Endothelial cell of umbilical vein (primary cell): ENCODE data around the gene SLCO2A1.

Source experiments
- EZH2 ChIP-seq: IDR thresholded peaks from 2 replicates; pipeline ENCODE4 v1.6.1; 2012; ENCODE audit warnings: borderline replicate concordance, low read depth, mild to moderate bottlenecking, moderate library complexity, low read length, inconsistent platforms; ENCODE audit not compliant: severe bottlenecking
- FOS ChIP-seq: IDR thresholded peaks from 2 replicates; pipeline ENCODE4 v1.6.1; 2011; ENCODE audit warnings: mild to moderate bottlenecking, low read length, moderate library complexity, borderline replicate concordance; ENCODE audit not compliant: insufficient read depth
- GATA2 ChIP-seq: IDR thresholded peaks from 2 replicates; pipeline ENCODE4 v1.7.0; 2011; ENCODE audit warnings: low read depth, mild to moderate bottlenecking, moderate library complexity, mixed read lengths, low read length; ENCODE audit not compliant: insufficient read length, insufficient read depth
- MAX ChIP-seq: IDR thresholded peaks from 2 replicates; pipeline ENCODE4 v1.6.1; 2011; ENCODE audit not compliant: insufficient read depth, insufficient read length
- MYC ChIP-seq: IDR thresholded peaks from one replicate; pipeline ENCODE4 v1.6.1; 2011; ENCODE audit warnings: mild to moderate bottlenecking, low read depth, low read length
- POLR2A ChIP-seq: IDR thresholded peaks from 2 replicates; pipeline ENCODE4 v1.6.1; 2012; ENCODE audit warnings: low read depth, mild to moderate bottlenecking, control low read depth, low read length
- POLR2AphosphoS5 ChIP-seq: IDR thresholded peaks from 2 replicates; pipeline ENCODE4 v1.6.1; 2012; ENCODE audit warnings: low read depth, mild to moderate bottlenecking, control low read depth, low read length, moderate library complexity; ENCODE audit not compliant: insufficient read depth
- TF ChIP-seq, protein P1 (sequence below), 2 donors: IDR thresholded peaks; 1 replicate in 1 of 2; 2 replicates in 1 of 2; pipeline ENCODE4 v1.5.1; 2011; ENCODE audit warnings: low read length in 2 of 2, mild to moderate bottlenecking in 2 of 2, moderate library complexity in 2 of 2, control low read depth in 1 of 2, inconsistent platforms in 1 of 2, low read depth in 1 of 2; ENCODE audit not compliant: insufficient read depth in 1 of 2; ENCODE audit errors: extremely low read depth in 1 of 2

- TF ChIP-seq, protein P1, sequence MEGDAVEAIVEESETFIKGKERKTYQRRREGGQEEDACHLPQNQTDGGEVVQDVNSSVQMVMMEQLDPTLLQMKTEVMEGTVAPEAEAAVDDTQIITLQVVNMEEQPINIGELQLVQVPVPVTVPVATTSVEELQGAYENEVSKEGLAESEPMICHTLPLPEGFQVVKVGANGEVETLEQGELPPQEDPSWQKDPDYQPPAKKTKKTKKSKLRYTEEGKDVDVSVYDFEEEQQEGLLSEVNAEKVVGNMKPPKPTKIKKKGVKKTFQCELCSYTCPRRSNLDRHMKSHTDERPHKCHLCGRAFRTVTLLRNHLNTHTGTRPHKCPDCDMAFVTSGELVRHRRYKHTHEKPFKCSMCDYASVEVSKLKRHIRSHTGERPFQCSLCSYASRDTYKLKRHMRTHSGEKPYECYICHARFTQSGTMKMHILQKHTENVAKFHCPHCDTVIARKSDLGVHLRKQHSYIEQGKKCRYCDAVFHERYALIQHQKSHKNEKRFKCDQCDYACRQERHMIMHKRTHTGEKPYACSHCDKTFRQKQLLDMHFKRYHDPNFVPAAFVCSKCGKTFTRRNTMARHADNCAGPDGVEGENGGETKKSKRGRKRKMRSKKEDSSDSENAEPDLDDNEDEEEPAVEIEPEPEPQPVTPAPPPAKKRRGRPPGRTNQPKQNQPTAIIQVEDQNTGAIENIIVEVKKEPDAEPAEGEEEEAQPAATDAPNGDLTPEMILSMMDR (IDR thresholded peaks at IDR 0.05; ENCODE audit: extremely low read depth in 1 of 2, insufficient read depth in 1 of 2, low read depth in 1 of 2, low read length in 2 of 2), result no peak
- no peak for TF ChIP-seq FOS
- no peak for TF ChIP-seq POLR2AphosphoS5
- no peak for TF ChIP-seq EZH2
- no peak for TF ChIP-seq MAX
- TF ChIP-seq POLR2A, result no peak
- TF ChIP-seq MYC, result no peak
- TF ChIP-seq GATA2, result no peak
These were observed 108.1 kb downstream of the SLCO2A1 start for GRCh38 chr3:133921592-133921991.
